ENCODE results near the gene CFAP52.
"Not testable (repeated sequence)": the region's sequence is repeated elsewhere in the genome, so short reads cannot be mapped to it uniquely, and the experiment has no call there.

CFAP52 gene

GRCh38 chr17:9576521-9577372, at the start of gene CFAP52:
TSS of gene CFAP52 (plus strand) at chr17:9576642. CDS start at chr17:9576696, 54 bp downstream.
- DNase-seq: peak; percentile 76

GRCh38 chr17:9527788-9528187, 48.7 kb upstream of the CFAP52 start:
- no peak for DNase-seq

- peak; percentile 13 for DNase-seq
These were observed 47.3 kb upstream of the CFAP52 start for GRCh38 chr17:9529033-9529700.

GRCh38 chr17:9531034-9531433, 45.4 kb upstream of the CFAP52 start:
- peak; percentile 41 for DNase-seq

- DNase-seq: no peak
These were observed 43.7 kb upstream of the CFAP52 start for GRCh38 chr17:9532715-9533114.

- no peak for DNase-seq
These were observed 43.0 kb upstream of the CFAP52 start for GRCh38 chr17:9533441-9533840.

- DNase-seq: no peak
These were observed 40.4 kb upstream of the CFAP52 start for GRCh38 chr17:9536061-9536460.

- DNase-seq: no peak
These were observed 39.2 kb upstream of the CFAP52 start for GRCh38 chr17:9537177-9537776.

GRCh38 chr17:9538626-9539025, 37.8 kb upstream of the CFAP52 start:
- no peak for DNase-seq

GRCh38 chr17:9541718-9542117, 34.7 kb upstream of the CFAP52 start:
- DNase-seq: no peak

- no peak for DNase-seq
These were observed 32.2 kb upstream of the CFAP52 start for GRCh38 chr17:9544221-9544620.

- DNase-seq: no peak
These were observed 27.2 kb upstream of the CFAP52 start for GRCh38 chr17:9549215-9549614.

- DNase-seq: no peak
These were observed 23.3 kb upstream of the CFAP52 start for GRCh38 chr17:9553181-9553580.

- no peak for DNase-seq
These were observed 22.8 kb upstream of the CFAP52 start for GRCh38 chr17:9553596-9553995.

- peak; percentile 74 for DNase-seq
These were observed 21.7 kb upstream of the CFAP52 start for GRCh38 chr17:9554715-9555114.

- no peak for DNase-seq
These were observed 19.2 kb upstream of the CFAP52 start for GRCh38 chr17:9557161-9557755.

- DNase-seq: no peak
These were observed 18.6 kb upstream of the CFAP52 start for GRCh38 chr17:9557857-9558256.

GRCh38 chr17:9564104-9564503, 12.3 kb upstream of the CFAP52 start:
- no peak for DNase-seq

- peak; percentile 55 for DNase-seq
These were observed 10.4 kb upstream of the CFAP52 start for GRCh38 chr17:9566067-9566466.

GRCh38 chr17:9566739-9567138, 9.7 kb upstream of the CFAP52 start:
- DNase-seq: not testable (repeated sequence)

- no peak for DNase-seq
These were observed 8.4 kb upstream of the CFAP52 start for GRCh38 chr17:9568004-9568403.

- DNase-seq: no peak
These were observed 7.4 kb upstream of the CFAP52 start for GRCh38 chr17:9568957-9569588.

- DNase-seq: no peak
These were observed 5.2 kb upstream of the CFAP52 start for GRCh38 chr17:9571201-9571600.

Measured in NCI-H146 (cell line).